ENCODE measurements around the gene CAMSAP2. TPM values are rescaled to one million over a fixed set of nuclear protein-coding genes. Genes with fewer than 3 reads are reported as not detected.

Gene CAMSAP2
- total and polyA plus RNA-seq, 2 of the 4 experiments (the other 2 are of a cell fraction), result 8.3 to 29.4 TPM

DNA sequence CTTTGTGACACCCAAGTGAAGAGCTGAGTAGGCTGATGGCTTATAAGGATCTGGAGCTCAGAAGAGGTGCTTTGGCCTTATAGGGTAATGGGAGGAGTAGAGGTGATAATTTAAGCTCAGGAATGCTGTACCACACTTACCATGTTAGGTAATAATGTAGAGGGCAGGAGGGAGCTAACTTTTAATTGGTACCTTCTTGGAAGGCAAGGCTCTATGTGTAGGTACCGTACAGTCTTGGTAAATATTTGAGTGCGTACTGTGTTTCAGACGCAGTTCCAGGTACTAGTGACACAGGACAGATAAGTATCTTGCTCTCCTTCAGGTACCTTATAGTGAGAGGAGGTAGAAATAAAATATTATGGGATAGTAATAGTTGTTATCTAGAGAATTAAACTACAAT lies 16.8 kb downstream of the CAMSAP2 start:
- Histone ChIP-seq H3K27me3 (ENCODE audit: control insufficient read depth, insufficient read depth, low read length) (no peaks in the 10 kb centered on the region), H3K79me1 (ENCODE audit: low read depth in 1 of 2, low read length in 2 of 2) (peaks cover 44 to 65% of the 10 kb centered on the region in 2 experiments), H3K9me3 (ENCODE audit: control insufficient read depth, insufficient read depth, low read length) (no peaks in the 10 kb centered on the region), H2BK15ac (ENCODE audit: low read depth, low read length) (no peak overlapping the region), H4K20me1 (ENCODE audit: insufficient read depth, low read length) (peaks cover 63% of the 10 kb centered on the region), H2AK5ac (ENCODE audit: low read depth, low read length) (no peak overlapping the region), H4K5ac (ENCODE audit: low read depth, low read length) (no peak overlapping the region), H2BK20ac (ENCODE audit: low read depth, low read length) (no peak overlapping the region), H3K18ac (ENCODE audit: low read depth, low read length) (no peak overlapping the region), H3K14ac (replicated peaks; ENCODE audit: low read depth, low read length) (no peak overlapping the region), H2BK120ac (ENCODE audit: low read depth, low read length) (no peak overlapping the region), H3K4me3 (ENCODE audit: insufficient read depth, low read depth, low read length) (no peak overlapping the region), H3K4ac (ENCODE audit: low read depth, low read length) (no peak overlapping the region), H2AFZ (replicated peaks; ENCODE audit: low read length, poor library complexity) (no peak overlapping the region), H3K9me1 (ENCODE audit: insufficient read depth, low read length) (peaks cover 18% of the 10 kb centered on the region), H3K9ac (ENCODE audit: low read depth, low read length) (no peak overlapping the region), H2BK5ac (ENCODE audit: low read depth, low read length, poor library complexity, severe bottlenecking) (no peak overlapping the region), H3K27ac (ENCODE audit: insufficient read depth, low read length) (no peak overlapping the region), H3K56ac (ENCODE audit: extremely low read depth, insufficient read depth, low read length) (no peak overlapping the region), H3K36me3 (ENCODE audit: control insufficient read depth, insufficient read depth, low read length) (peaks cover 5% of the 10 kb centered on the region), H3K4me2 (ENCODE audit: low read depth, low read length) (no peak overlapping the region), H4K91ac (ENCODE audit: insufficient read depth, low read depth, low read length) (no peak overlapping the region), H2AK9ac (replicated peaks; ENCODE audit: low read depth, low read length, poor library complexity) (no peak overlapping the region), H3K4me1 (ENCODE audit: control insufficient read depth, insufficient read depth, low read length) (no peaks in the 10 kb centered on the region), H3K23ac (ENCODE audit: low read depth, low read length) (no peak overlapping the region), H4K8ac (ENCODE audit: low read depth in 2 of 2, low read length in 2 of 2) (no peak overlapping the region)
- ChIA-PET CTCF (interaction anchor here (0.6 kb wide), 1 partner anchor 10 kb away, joined by 3 read pairs; no protein-coding TSS in a partner anchor), POLR2A (ENCODE audit: unreplicated experiment) (interaction anchor here (0.5 kb wide), 1 partner anchor 16 kb away, joined by 3 read pairs; no protein-coding TSS in a partner anchor)
- no CpG with 5 or more reads among the region's 3 CpGs for WGBS, 2 experiments (ENCODE audit: extremely low coverage in 2 of 2, insufficient read length in 1 of 2)
- TF ChIP-seq POLR2A (IDR thresholded peaks at IDR 0.05; ENCODE audit: low read depth, low read length) (no peak), RFX5 (IDR thresholded peaks at IDR 0.05; ENCODE audit: low read depth, low read length) (no peak), BHLHE40 (IDR thresholded peaks at IDR 0.05; ENCODE audit: low read depth, low read length) (no peak), CHD1 (IDR thresholded peaks at IDR 0.05; ENCODE audit: low read depth, low read length) (no peak), MXI1 (IDR thresholded peaks at IDR 0.05; ENCODE audit: borderline replicate concordance, low read depth, low read length) (no peak), SMC3 (IDR thresholded peaks at IDR 0.05; ENCODE audit: low read depth, low read length) (no peak), MAZ (IDR thresholded peaks at IDR 0.05; ENCODE audit: borderline replicate concordance, low read depth, low read length) (no peak), MAFK (IDR thresholded peaks at IDR 0.05; ENCODE audit: low read depth, low read length) (no peak), FOS (IDR thresholded peaks at IDR 0.05; ENCODE audit: low read depth, low read length) (no peak), NFE2L2 (IDR thresholded peaks at IDR 0.05; ENCODE audit: low read depth, low read length) (no peak), CEBPB (IDR thresholded peaks at IDR 0.05; ENCODE audit: low read depth, low read length) (no peak), RAD21 (IDR thresholded peaks at IDR 0.05; ENCODE audit: low read length) (no peak), RCOR1 (IDR thresholded peaks at IDR 0.05; ENCODE audit: insufficient replicate concordance, low read length) (no peak)
- TF ChIP-seq, protein P1, sequence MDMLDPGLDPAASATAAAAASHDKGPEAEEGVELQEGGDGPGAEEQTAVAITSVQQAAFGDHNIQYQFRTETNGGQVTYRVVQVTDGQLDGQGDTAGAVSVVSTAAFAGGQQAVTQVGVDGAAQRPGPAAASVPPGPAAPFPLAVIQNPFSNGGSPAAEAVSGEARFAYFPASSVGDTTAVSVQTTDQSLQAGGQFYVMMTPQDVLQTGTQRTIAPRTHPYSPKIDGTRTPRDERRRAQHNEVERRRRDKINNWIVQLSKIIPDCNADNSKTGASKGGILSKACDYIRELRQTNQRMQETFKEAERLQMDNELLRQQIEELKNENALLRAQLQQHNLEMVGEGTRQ (IDR thresholded peaks at IDR 0.05; ENCODE audit: low read depth, low read length), result no peak
- TF ChIP-seq, protein P2, sequence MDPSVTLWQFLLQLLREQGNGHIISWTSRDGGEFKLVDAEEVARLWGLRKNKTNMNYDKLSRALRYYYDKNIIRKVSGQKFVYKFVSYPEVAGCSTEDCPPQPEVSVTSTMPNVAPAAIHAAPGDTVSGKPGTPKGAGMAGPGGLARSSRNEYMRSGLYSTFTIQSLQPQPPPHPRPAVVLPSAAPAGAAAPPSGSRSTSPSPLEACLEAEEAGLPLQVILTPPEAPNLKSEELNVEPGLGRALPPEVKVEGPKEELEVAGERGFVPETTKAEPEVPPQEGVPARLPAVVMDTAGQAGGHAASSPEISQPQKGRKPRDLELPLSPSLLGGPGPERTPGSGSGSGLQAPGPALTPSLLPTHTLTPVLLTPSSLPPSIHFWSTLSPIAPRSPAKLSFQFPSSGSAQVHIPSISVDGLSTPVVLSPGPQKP (IDR thresholded peaks at IDR 0.05; ENCODE audit: borderline replicate concordance, low read depth, low read length), result no peak
- TF ChIP-seq, protein P3, sequence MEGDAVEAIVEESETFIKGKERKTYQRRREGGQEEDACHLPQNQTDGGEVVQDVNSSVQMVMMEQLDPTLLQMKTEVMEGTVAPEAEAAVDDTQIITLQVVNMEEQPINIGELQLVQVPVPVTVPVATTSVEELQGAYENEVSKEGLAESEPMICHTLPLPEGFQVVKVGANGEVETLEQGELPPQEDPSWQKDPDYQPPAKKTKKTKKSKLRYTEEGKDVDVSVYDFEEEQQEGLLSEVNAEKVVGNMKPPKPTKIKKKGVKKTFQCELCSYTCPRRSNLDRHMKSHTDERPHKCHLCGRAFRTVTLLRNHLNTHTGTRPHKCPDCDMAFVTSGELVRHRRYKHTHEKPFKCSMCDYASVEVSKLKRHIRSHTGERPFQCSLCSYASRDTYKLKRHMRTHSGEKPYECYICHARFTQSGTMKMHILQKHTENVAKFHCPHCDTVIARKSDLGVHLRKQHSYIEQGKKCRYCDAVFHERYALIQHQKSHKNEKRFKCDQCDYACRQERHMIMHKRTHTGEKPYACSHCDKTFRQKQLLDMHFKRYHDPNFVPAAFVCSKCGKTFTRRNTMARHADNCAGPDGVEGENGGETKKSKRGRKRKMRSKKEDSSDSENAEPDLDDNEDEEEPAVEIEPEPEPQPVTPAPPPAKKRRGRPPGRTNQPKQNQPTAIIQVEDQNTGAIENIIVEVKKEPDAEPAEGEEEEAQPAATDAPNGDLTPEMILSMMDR (conservative IDR thresholded peaks at IDR 0.05; ENCODE audit: low read depth, low read length), result no peak
- DNase-seq (no peak), ATAC-seq (ENCODE audit: low read depth) (no peak)
- dilution Hi-C loops (cut with HindIII; ENCODE audit: low sequenced_read_pairs, unreplicated experiment), result no loop called here
- no TSS peak for BruUV-seq (replicated peaks)
- intact Hi-C loops (cut with micrococcal nuclease), result no loop called here
- in situ Hi-C loops (cut with MboI; ENCODE audit: low sequenced_read_pairs), result no loop called here

Data from IMR-90 (cell line).